Heart right ventricle (tissue), 16 donors: Measurements from ENCODE around the gene MRPS6. TPM values are rescaled to one million over a fixed set of nuclear protein-coding genes. Genes with fewer than 3 reads are reported as not detected.

Experiments used
- ATAC-seq, 8 donors: fragments of 200-7000 bp; cut with Tn5 transposase; one replicate each; pipeline ENCODE4 v1.9.1; 2020; ENCODE audit warnings: mild to moderate bottlenecking in 8 of 8, moderate library complexity in 8 of 8, moderate number of reproducible peaks in 1 of 8
- DNase-seq, 2 donors: peaks; one replicate each; pipeline ENCODE4 v3.0.0-alpha.2; 2020
- H3K27ac ChIP-seq, 10 donors: fragments of 200-600 bp; sonication (generic) in 2 of 10; one replicate each; pipeline versions ENCODE4 v1.5.0 to v1.8.0; 2020 to 2022; ENCODE audit warnings: mild to moderate bottlenecking in 3 of 10
- H3K27me3 ChIP-seq, 7 donors: fragments of 200-600 bp; one replicate each; pipeline ENCODE4 v1.8.0; 2021 to 2022; ENCODE audit warnings: mild to moderate bottlenecking in 2 of 7
- H3K36me3 ChIP-seq, 9 donors: fragments of 200-600 bp; sonication (generic) in 1 of 9; one replicate each; pipeline versions ENCODE4 v1.5.0 to v1.8.0; 2020 to 2022; ENCODE audit warnings: mild to moderate bottlenecking in 2 of 9
- H3K4me1 ChIP-seq, 9 donors: fragments of 200-600 bp; sonication (generic) in 1 of 9; one replicate each; pipeline versions ENCODE4 v1.5.0 to v1.8.0; 2020 to 2022; ENCODE audit warnings: mild to moderate bottlenecking in 4 of 9
- H3K4me3 ChIP-seq, 10 donors: fragments of 200-600 bp; sonication (generic) in 2 of 10; one replicate each; pipeline versions ENCODE4 v1.5.0 to v1.8.0; 2020 to 2022; ENCODE audit warnings: mild to moderate bottlenecking in 7 of 10, moderate library complexity in 2 of 10
- H3K9me3 ChIP-seq, 11 donors: fragments of 200-600 bp in 10 of 11; sonication (generic) in 2 of 11; one replicate each; pipeline versions ENCODE4 v1.5.0 to v1.8.0; 2013 to 2022; ENCODE audit warnings: mild to moderate bottlenecking in 2 of 11, control low read depth in 1 of 11, moderate library complexity in 1 of 11
- CTCF ChIP-seq, 9 donors: fragments of 200-600 bp; sonication (generic) in 2 of 9; IDR thresholded peaks; one replicate each; pipeline versions ENCODE4 v1.5.0 to v1.8.0; 2021 to 2022; ENCODE audit warnings: antibody characterized with exemption in 9 of 9, mild to moderate bottlenecking in 5 of 9, moderate library complexity in 1 of 9
- WGBS, 2 donors: extraction: QIAGEN DNeasy Blood & Tissue Kit; methylation state at CpG; one replicate each; pipeline ENCODE4 v1.1.7; 2013; ENCODE audit warnings: inconsistent platforms in 1 of 2; 5-methylcytosine and 5-hydroxymethylcytosine counted together
- intact Hi-C, 10 donors: fragments of 100-400 bp; cut with DNase I; formaldehyde crosslinking; loops; one replicate each; pipeline versions ENCODE4 v1.11.1 to v1.14.2; 2022
- polyA plus RNA-seq, 2 donors: library from polyadenylated mRNA; stranded (reverse); fragments of 200-250 nt; gene quantifications; one replicate each; pipeline ENCODE4 v1.2.3, GENCODE V29; 2013
- total RNA-seq, 10 donors: library from RNA; stranded (reverse); fragmentation: NEBNext Ultra II Directional in 3 of 10; extraction: Animal tissue kit (Norgen Biotek cat#: 25700) in 3 of 10; gene quantifications; one replicate each; pipeline versions ENCODE4 v1.2.1 to v1.2.4, GENCODE V29; 2021 to 2023
- donor health status: Arrhythmogenic right ventricular cardiomyopathy.
- donor health status: ischemic (EF 13 %, LVEDD 7.1; RV severe dilation, severe dysfunction).
- donor health status: healthy with polysubstance abuse.
- donor health status: DM: no; HTN: yes; CAD: no.
- donor health status: DM: no; HTN: no; CAD: no.
- donor health status: ischemic (EF 25% LVEDD 6.9; RV normal size, moderate dysfunction).
- donor health status: ischemic (EF 25% LVEDD 5.7; RV mildly dilated, moderate dysfunction).
- donor health status: healthy.
- donor health status: DM: yes; HTN: yes; CAD: no.
- donor health status: Ischemic cardiomyopathy.
- donor health status: ischemic (EF 35%, LVEDD 5.7; RV mildly dilated, moderate dysfunction).
- donor health status: nonischemic (EF 11% LVEDD 7.7; RV severe dilation, severe dysfunction).
- donor health status: DM: yes; HTN: yes; CAD: no.
- donor health status: PGD.
- donor health status: ischemic (EF 29% LVEDD 5.4; RV normal size, mild dysfunction).
- donor health status: nonischemic (EF 23%, LVEDD 6.1; RV moderate dilation, normal function).

Gene MRPS6
- total and polyA plus RNA-seq, 12 donors, result 32.0 to 68.1 (median 39.8) TPM

GRCh38 chr21:34143685-34144182 is 70.4 kb downstream of the MRPS6 start:
- Histone ChIP-seq H3K4me1 (peaks cover 0 to 20% (median 17%) of the 10 kb centered on the region in 9 donors), H3K4me3 (no peak overlapping the region), H3K9me3 (peaks cover 0 to 9% (median 0%) of the 10 kb centered on the region in 11 donors), H3K27ac (no peak overlapping the region), H3K36me3 (peaks cover 0 to 34% (median 0%) of the 10 kb centered on the region in 9 donors), H3K27me3 (no peaks in the 10 kb centered on the region)
- 83 to 87% methylated on average over 13 of the region's 13 CpGs for WGBS, 2 donors
- TF ChIP-seq CTCF (IDR thresholded peaks at IDR 0.05), result no peak
- intact Hi-C loops, result loop anchor here in 1 of 10 donors (5.0 kb wide), 1 partner anchor 34 kb away; no protein-coding TSS in a partner anchor
- no peak for DNase-seq
- peak in 2 of 8 donors; percentile 12 to 25 for ATAC-seq

GRCh38 chr21:34144224-34144623 is 70.8 kb downstream of the MRPS6 start:
- H3K36me3 ChIP-seq, result peaks cover 0 to 34% (median 0%) of the 10 kb centered on the region in 9 donors
- H3K4me1 ChIP-seq, result peaks cover 0 to 21% (median 17%) of the 10 kb centered on the region in 9 donors
- intact Hi-C loops, result loop anchor here in 1 of 10 donors (5.0 kb wide), 1 partner anchor 33 kb away; no protein-coding TSS in a partner anchor
- 45 to 70% methylated on average over 6 of the region's 6 CpGs for WGBS, 2 donors
- H3K4me3 ChIP-seq, result no peak overlapping the region
- no peak overlapping the region for H3K27ac ChIP-seq
- DNase-seq (no peak), ATAC-seq (peak in 4 of 8 donors; percentile 53 to 73 (median 62))
- peaks cover 0 to 9% (median 0%) of the 10 kb centered on the region in 11 donors for H3K9me3 ChIP-seq
- no peak for TF ChIP-seq CTCF (IDR thresholded peaks at IDR 0.05)
- no peaks in the 10 kb centered on the region for H3K27me3 ChIP-seq

GRCh38 chr21:34147792-34148418 is 74.5 kb downstream of the MRPS6 start:
- Histone ChIP-seq H3K4me3 (no peak overlapping the region), H3K36me3 (peaks cover 0 to 16% (median 0%) of the 10 kb centered on the region in 9 donors), H3K27me3 (no peaks in the 10 kb centered on the region), H3K27ac (no peak overlapping the region), H3K9me3 (peaks cover 0 to 9% (median 0%) of the 10 kb centered on the region in 11 donors), H3K4me1 (peaks cover 0 to 28% (median 16%) of the 10 kb centered on the region in 9 donors)
- intact Hi-C loops, result no loop called here
- TF ChIP-seq CTCF (IDR thresholded peaks at IDR 0.05), result no peak
- WGBS, 2 donors, result 91% methylated on average over 10 of the region's 10 CpGs
- DNase-seq, result no peak
- ATAC-seq, result no peak

GRCh38 chr21:34148419-34148804 is 75.0 kb downstream of the MRPS6 start:
- no peak overlapping the region for H3K4me3 ChIP-seq
- no peak overlapping the region for H3K27ac ChIP-seq
- DNase-seq (no peak), ATAC-seq (no peak)
- TF ChIP-seq CTCF (IDR thresholded peaks at IDR 0.05), result no peak
- 49 to 61% methylated on average over 3 of the region's 3 CpGs for WGBS, 2 donors
- H3K9me3 ChIP-seq, result peaks cover 0 to 9% (median 0%) of the 10 kb centered on the region in 11 donors
- H3K27me3 ChIP-seq, result no peaks in the 10 kb centered on the region
- intact Hi-C loops, result no loop called here
- H3K4me1 ChIP-seq, result peaks cover 0 to 24% (median 11%) of the 10 kb centered on the region in 9 donors
- peaks cover 0 to 11% (median 0%) of the 10 kb centered on the region in 9 donors for H3K36me3 ChIP-seq
